Measurements from ENCODE around the gene ASH1L. TPM values are rescaled to one million over a fixed set of nuclear protein-coding genes. Genes with fewer than 3 reads are reported as not detected.

Gene ASH1L
- total and polyA plus RNA-seq, 9 of the 15 experiments (the other 6 are each of a cell fraction or from before 2014, with no cell fraction given) = 2.0 to 23.3 (median 14.6) TPM

DNA sequence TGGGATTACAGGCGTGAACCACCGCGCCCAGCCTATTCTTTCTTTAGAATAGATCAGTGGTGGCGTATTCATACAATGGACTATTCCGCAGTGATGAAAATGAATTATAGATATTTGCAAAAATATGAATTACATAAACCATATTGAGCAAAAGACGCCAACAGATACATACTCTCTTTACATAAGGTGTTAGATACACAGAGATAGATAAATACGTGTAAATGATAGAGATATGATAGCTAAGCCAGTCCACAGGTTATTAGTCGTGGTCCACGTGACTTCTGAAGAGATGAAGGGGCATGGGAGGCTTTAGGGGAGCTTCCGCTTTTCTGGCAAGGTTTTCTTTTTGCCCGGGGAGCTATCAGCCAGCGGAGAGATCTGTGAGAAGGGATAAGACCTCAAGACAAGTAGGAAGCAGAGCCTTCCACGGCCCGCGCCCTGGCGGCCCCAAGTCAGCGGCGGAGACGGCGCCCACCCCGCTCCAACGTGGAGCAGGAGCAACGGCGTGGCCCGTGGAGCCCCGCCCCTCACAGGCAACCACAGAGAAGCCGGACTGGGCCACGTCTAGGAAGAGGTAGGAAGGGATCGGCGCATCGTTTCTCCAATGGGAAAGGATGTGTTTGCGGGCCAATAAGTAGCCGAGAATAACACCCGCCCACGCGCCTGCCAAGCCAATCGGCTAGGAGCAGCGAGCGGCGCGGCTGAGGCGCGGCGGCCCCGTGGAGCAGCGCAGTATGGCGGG, 47.1 kb upstream of the ASH1L start, which contains the start of gene MSTO1 (continued):
- TF ChIP-seq, protein P1, sequence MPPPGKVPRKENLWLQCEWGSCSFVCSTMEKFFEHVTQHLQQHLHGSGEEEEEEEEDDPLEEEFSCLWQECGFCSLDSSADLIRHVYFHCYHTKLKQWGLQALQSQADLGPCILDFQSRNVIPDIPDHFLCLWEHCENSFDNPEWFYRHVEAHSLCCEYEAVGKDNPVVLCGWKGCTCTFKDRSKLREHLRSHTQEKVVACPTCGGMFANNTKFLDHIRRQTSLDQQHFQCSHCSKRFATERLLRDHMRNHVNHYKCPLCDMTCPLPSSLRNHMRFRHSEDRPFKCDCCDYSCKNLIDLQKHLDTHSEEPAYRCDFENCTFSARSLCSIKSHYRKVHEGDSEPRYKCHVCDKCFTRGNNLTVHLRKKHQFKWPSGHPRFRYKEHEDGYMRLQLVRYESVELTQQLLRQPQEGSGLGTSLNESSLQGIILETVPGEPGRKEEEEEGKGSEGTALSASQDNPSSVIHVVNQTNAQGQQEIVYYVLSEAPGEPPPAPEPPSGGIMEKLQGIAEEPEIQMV (tag; conservative IDR thresholded peaks at IDR 0.05; ENCODE audit: low read depth) = no peak
- TF ChIP-seq HDAC2 (IDR thresholded peaks at IDR 0.05) (peak; percentile 89), POLR2A (conservative IDR thresholded peaks at IDR 0.05) (peak; percentile 88), EP300 (IDR thresholded peaks at IDR 0.05; ENCODE audit: low read length) (no peak), MTA2 (IDR thresholded peaks at IDR 0.05; ENCODE audit: low read depth) (no peak), PCBP2 (IDR thresholded peaks at IDR 0.05; ENCODE audit: low read depth, low read length, poor library complexity, severe bottlenecking) (no peak), ZNF408 (CRISPR knock-in tag; IDR thresholded peaks at IDR 0.05; ENCODE audit: low read depth) (no peak), FOXA1 (IDR thresholded peaks at IDR 0.05; ENCODE audit: borderline replicate concordance) (no peak), HNRNPLL (IDR thresholded peaks at IDR 0.05; ENCODE audit: low read depth, low read length, poor library complexity, severe bottlenecking) (peak; percentile 86), ZMIZ1 (IDR thresholded peaks at IDR 0.05; ENCODE audit: low read depth in 2 of 2, low read length in 2 of 2) (no peak), PHF8 (IDR thresholded peaks at IDR 0.05; ENCODE audit: borderline replicate concordance, low read length) (peak; percentile 73; the same call in 1 of the 2 replicates), PHF21A (IDR thresholded peaks at IDR 0.05; ENCODE audit: borderline replicate concordance, low read depth) (no peak), RBM39 (optimal IDR thresholded peaks at IDR 0.05; ENCODE audit: low read depth, low read length) (no peak)
- TF ChIP-seq, protein P2, sequence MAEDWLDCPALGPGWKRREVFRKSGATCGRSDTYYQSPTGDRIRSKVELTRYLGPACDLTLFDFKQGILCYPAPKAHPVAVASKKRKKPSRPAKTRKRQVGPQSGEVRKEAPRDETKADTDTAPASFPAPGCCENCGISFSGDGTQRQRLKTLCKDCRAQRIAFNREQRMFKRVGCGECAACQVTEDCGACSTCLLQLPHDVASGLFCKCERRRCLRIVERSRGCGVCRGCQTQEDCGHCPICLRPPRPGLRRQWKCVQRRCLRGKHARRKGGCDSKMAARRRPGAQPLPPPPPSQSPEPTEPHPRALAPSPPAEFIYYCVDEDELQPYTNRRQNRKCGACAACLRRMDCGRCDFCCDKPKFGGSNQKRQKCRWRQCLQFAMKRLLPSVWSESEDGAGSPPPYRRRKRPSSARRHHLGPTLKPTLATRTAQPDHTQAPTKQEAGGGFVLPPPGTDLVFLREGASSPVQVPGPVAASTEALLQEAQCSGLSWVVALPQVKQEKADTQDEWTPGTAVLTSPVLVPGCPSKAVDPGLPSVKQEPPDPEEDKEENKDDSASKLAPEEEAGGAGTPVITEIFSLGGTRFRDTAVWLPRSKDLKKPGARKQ (CRISPR knock-in tag; IDR thresholded peaks at IDR 0.05) = peak; percentile 51; the same call in 1 of the 2 replicates
- TF ChIP-seq, protein P3, sequence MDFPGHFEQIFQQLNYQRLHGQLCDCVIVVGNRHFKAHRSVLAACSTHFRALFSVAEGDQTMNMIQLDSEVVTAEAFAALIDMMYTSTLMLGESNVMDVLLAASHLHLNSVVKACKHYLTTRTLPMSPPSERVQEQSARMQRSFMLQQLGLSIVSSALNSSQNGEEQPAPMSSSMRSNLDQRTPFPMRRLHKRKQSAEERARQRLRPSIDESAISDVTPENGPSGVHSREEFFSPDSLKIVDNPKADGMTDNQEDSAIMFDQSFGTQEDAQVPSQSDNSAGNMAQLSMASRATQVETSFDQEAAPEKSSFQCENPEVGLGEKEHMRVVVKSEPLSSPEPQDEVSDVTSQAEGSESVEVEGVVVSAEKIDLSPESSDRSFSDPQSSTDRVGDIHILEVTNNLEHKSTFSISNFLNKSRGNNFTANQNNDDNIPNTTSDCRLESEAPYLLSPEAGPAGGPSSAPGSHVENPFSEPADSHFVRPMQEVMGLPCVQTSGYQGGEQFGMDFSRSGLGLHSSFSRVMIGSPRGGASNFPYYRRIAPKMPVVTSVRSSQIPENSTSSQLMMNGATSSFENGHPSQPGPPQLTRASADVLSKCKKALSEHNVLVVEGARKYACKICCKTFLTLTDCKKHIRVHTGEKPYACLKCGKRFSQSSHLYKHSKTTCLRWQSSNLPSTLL (IDR thresholded peaks at IDR 0.05) = no peak
- TF ChIP-seq, protein P4, sequence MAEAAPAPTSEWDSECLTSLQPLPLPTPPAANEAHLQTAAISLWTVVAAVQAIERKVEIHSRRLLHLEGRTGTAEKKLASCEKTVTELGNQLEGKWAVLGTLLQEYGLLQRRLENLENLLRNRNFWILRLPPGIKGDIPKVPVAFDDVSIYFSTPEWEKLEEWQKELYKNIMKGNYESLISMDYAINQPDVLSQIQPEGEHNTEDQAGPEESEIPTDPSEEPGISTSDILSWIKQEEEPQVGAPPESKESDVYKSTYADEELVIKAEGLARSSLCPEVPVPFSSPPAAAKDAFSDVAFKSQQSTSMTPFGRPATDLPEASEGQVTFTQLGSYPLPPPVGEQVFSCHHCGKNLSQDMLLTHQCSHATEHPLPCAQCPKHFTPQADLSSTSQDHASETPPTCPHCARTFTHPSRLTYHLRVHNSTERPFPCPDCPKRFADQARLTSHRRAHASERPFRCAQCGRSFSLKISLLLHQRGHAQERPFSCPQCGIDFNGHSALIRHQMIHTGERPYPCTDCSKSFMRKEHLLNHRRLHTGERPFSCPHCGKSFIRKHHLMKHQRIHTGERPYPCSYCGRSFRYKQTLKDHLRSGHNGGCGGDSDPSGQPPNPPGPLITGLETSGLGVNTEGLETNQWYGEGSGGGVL (CRISPR knock-in tag; IDR thresholded peaks at IDR 0.05) = no peak
